GM19455 (cell line): ENCODE data around the gene LRBA.
A peak's percentile ranks its signal among the peaks of the same experiment; 100 is the strongest.
"Not testable (repeated sequence)": the region's sequence is repeated elsewhere in the genome, so short reads cannot be mapped to it uniquely, and the experiment has no call there.

Experiments
- ATAC-seq: cut with Tn5 transposase; IDR thresholded peaks from one replicate; pipeline ENCODE4 v1.9.1; 2021; ENCODE audit not compliant: unreplicated experiment

Gene LRBA, protein sequence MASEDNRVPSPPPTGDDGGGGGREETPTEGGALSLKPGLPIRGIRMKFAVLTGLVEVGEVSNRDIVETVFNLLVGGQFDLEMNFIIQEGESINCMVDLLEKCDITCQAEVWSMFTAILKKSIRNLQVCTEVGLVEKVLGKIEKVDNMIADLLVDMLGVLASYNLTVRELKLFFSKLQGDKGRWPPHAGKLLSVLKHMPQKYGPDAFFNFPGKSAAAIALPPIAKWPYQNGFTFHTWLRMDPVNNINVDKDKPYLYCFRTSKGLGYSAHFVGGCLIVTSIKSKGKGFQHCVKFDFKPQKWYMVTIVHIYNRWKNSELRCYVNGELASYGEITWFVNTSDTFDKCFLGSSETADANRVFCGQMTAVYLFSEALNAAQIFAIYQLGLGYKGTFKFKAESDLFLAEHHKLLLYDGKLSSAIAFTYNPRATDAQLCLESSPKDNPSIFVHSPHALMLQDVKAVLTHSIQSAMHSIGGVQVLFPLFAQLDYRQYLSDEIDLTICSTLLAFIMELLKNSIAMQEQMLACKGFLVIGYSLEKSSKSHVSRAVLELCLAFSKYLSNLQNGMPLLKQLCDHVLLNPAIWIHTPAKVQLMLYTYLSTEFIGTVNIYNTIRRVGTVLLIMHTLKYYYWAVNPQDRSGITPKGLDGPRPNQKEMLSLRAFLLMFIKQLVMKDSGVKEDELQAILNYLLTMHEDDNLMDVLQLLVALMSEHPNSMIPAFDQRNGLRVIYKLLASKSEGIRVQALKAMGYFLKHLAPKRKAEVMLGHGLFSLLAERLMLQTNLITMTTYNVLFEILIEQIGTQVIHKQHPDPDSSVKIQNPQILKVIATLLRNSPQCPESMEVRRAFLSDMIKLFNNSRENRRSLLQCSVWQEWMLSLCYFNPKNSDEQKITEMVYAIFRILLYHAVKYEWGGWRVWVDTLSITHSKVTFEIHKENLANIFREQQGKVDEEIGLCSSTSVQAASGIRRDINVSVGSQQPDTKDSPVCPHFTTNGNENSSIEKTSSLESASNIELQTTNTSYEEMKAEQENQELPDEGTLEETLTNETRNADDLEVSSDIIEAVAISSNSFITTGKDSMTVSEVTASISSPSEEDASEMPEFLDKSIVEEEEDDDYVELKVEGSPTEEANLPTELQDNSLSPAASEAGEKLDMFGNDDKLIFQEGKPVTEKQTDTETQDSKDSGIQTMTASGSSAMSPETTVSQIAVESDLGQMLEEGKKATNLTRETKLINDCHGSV (N-terminal part only)

GRCh38 chr4:151014521-151015458 is at the start of gene LRBA:
TSS of gene LRBA (minus strand) at chr4:151015284. CDS start at chr4:151014642, 642 bp downstream.
- peak; percentile 77 for ATAC-seq

DNA sequence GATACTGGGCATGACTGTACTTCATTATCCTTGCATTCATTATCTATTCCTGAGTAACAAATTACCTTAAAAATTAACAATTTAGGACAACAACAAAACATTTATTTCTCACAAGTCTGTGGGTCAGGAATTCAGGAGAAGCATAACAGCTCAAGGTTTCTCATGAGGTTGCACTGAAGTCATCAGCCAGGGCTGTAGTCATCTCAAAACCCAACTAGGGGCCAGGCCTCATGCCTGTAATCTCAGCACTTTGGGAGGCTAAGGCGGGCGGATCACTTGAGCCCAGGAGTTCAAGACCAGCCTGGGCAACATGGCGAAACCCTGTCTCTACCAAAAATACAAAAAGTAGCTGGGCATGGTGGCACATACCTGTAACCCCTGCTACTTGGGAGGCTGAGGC is 48.1 kb upstream of the LRBA start:
- not testable (repeated sequence) for ATAC-seq

DNA sequence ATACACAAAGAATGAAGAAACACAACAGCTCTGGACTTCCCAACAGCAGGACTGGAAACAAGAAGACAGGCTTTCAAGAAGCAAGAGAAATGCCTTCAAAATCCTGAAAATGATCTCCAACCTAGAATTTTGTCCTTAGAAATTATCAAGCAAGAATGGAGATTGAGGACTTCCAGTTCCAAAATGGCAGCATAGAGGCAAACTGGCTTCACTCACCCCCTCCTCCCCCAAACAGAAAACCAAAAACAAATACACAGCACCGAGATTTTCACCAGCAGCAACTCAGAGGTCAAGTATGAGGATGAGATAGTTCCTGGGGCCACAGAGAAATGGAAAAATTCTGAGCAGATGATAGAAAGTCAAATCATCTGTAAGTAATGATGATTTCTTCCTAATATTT is 40.5 kb upstream of the LRBA start:
- no peak for ATAC-seq

DNA sequence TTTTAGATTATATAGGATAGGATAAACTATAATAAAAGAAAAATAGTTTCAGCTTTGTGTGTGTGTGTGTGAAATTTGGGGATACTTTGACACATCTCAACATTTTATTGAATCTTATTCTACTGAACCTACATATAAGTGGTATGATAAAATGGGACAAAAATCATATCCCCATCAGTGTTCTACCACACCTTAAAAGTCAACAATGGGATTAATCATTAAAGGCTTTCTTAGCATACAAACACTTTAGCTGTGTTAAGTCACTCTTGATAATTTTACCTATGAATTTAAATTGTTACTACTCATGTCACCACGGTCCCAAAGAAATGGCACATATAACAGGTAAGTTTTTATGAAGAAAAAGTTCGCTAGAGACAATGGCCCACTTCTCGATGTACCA is 37.7 kb upstream of the LRBA start:
- ATAC-seq = no peak

DNA sequence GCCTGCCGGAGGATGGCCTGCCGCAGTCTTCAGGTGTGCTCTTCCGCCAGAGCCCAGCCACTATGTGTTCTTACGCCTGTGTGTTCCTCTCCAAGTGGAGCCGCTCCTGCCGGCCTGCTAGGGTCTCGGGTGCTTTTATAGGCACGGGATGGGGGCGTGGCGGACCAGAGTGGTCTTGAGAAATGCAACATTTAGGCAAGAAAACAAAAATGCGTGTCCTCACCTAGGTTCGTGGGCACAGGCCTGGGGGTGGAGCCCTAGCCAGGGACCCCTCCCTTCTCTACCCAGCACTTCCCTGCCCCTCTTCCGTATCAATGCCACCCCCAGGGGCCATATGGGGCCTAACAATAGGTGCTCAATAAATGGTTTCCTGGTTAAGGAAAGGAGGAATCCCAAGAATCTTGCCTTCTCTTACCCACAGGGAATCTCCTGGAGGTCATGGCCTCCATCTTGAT is 34.4 kb upstream of the LRBA start:
- ATAC-seq = no peak

DNA sequence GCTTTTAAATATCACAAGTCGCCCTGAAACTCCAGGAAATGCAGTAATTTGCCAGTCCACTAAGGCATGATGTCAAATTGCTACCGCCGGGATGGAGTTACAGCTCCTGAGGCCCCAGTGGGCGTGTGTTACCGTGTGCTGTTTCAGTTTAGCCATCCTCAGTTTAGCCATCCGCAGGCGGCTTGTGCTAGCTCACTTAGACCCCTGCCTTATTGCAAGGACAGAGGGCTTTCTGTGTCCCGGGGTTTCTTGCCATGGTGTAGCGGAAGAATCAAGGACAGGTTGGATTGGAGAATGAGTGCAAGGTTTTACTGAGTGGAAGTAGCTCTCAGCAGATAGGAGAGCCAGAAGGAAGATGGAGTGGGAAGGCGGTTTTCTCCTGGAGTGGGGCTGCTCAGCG is 33.8 kb upstream of the LRBA start:
- ATAC-seq = no peak

GRCh38 chr4:151046609-151047008 is 31.5 kb upstream of the LRBA start:
- ATAC-seq = no peak

DNA sequence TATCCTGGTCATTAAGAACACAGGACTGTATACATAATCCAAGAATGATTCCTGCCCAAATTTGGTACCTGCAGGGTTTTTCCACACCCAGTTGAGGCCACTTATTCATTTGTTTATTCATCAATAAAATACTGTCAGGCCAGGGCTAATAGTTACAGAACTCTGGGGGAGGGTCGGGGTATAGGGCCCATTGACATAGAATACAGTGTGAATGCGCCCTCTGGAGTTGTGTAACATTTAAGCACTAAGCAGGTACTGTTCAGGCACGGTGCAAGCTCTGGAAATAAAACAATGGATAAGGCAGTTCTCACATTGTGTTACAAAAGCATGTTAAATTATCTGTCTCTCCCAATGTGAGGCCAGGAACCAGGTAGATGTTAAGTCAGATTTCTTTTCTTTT is 30.8 kb upstream of the LRBA start:
- no peak for ATAC-seq

- no peak for ATAC-seq
Measured at GRCh38 chr4:151043803-151044515, 28.9 kb upstream of the LRBA start.

DNA sequence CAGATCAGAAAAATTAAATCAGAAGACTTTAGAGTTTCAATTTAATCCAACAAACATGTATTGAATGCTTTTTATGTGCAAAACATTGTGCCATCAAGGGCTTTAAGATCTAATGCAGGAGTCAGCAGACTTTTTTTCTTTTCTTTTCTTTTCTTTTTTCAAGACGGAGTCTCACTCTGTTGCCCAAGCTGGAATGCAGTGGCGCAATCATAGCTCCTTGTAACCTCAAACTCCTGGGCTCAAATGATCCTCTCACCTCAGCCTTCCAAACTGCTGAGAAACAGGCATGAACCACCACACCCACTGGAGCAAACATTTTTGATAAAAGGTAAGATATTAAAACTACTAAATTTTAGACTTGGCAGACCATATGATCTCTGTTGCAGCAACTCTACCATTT is 24.6 kb upstream of the LRBA start:
- ATAC-seq = no peak

DNA sequence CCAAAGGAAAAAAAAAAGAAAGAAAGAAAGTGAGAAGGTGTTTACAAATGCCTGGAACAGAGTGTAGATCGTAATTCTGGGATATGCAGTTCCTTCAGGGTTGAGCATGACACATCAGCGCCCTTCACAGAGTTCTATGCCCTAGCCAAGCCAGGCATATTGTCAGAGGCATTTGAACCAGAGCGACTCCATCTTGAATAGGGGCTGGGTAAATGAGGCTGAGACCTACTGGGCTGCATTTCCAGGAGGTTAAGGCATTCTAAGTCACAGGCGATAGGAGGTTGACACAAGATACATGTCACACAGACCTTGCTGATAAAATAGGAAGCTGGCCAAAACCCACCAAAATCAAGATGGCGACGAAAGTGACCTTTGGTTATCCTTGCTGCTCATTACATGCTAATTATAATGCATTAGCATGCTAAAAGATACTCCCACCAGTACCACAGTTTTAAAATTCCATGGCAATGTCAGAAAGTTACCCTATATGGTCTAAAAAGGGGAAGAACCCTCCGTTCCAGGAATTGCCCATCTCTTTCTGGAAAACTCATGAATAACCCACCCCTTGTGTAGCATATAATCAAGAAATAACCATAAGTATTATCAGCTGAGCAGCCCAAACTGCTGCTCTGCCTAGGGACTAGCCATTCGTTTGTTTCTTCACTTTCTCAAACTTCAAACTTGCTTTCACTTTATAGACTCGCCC is 23.5 kb upstream of the LRBA start:
- no peak for ATAC-seq

GRCh38 chr4:151035911-151036310 is 20.8 kb upstream of the LRBA start:
- ATAC-seq = no peak

- no peak for ATAC-seq
Measured at GRCh38 chr4:151035328-151035727, 20.2 kb upstream of the LRBA start.

DNA sequence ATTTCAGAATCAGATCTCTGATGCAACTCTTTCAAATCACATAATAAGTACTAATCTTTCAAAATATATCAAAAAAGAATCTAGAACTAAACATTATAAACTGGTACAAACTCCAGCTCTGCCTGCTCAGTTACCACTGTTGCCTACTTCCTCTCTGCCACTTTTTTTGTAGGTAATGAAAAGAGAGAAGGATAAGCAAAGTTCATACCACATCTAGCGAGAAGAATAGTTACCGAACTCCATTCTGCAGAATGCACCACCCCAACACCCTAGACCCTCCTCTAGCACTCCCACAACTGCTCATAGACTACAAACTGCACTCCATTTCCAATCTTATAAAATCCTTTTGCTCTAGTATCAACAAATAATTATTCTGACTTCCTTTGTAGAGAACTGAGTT is 19.7 kb upstream of the LRBA start:
- no peak for ATAC-seq

DNA sequence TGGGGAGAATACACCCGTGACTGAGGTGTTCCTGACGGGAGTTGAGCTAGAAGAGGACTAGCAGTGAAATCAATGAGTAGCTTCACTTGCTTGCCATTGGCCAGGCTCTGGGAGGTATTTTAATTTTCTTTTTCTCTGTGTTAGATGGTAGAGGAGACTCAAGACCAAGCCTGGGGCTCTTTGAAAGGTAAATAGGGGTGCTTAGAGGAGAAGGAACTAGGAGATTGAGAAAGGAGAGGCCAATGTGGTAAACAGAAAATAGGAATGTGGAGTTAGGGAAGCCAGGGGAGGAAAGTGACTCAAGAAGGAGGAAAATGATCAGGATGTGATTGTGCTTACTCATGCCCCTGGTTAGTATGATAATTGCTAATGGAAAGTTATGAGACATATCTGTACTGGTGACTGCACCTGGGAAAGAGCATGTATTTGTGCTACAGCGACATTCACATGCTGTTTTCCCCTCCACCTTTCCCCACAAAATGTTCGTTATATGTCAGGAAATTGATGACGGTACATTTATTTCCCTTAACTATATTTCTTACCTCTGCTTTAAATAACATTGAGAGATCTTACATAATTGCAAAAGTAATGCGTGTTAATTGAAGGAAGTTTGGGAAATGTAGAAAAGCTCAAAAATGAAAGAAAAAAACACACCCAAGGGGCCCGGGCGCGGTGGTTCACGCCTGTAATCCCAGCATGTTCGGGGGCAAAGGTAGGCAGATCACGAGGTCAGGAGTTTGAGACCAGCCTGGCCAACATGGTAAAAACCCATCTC is 16.9 kb upstream of the LRBA start:
- ATAC-seq = no peak

GRCh38 chr4:151029537-151029936 is 14.5 kb upstream of the LRBA start:
- ATAC-seq = no peak

- not testable (repeated sequence) for ATAC-seq
Measured at GRCh38 chr4:151029006-151029405, 13.9 kb upstream of the LRBA start.

DNA sequence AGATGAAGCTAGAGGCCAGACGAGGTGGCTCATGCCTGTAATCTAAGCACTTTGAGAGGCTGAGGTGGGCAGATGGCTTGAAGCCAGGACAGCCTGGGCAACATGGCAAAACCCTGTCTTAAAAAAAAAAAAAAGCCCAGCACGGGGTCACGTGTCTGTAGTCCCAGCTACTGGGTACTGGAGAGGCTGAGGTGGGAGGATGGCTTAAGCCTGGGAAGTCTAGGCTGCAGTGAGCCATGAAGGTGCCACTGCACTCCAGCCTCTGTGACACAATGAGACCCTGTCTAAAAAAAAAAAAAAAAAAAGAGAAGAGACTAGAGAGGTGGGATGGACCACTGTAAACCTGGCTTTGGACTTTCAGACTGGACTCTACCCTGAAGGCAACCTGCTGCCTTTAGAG is 10.7 kb upstream of the LRBA start:
- ATAC-seq = no peak
